Left renal cortex interstitium (tissue), 4 donors: Measurements from ENCODE around the gene HEMGN. TPM values are rescaled to one million over a fixed set of nuclear protein-coding genes. Genes with fewer than 3 reads are reported as not detected.
"Not testable (repeated sequence)": the region's sequence is repeated elsewhere in the genome, so short reads cannot be mapped to it uniquely, and the experiment has no call there.

ENCODE experiments used
- DNase-seq, 4 donors: peaks; one replicate each; pipeline ENCODE4 v3.0.0-alpha.2; 2013; ENCODE audit warnings: low read depth in 4 of 4, low spot score in 2 of 4, missing footprints in 1 of 4
- polyA plus RNA-seq, 4 donors: library from polyadenylated mRNA; unstranded; fragments of 120-200 nt; gene quantifications; one replicate each; pipeline ENCODE4 v1.2.1, GENCODE V29; 2013; ENCODE audit not compliant: insufficient read length in 4 of 4

HEMGN gene
- 10 to 100 TPM in 1 of 4 donors, 1 to 10 TPM in 3; 2.1 to 10.7 (median 2.5) TPM for polyA plus RNA-seq

DNA sequence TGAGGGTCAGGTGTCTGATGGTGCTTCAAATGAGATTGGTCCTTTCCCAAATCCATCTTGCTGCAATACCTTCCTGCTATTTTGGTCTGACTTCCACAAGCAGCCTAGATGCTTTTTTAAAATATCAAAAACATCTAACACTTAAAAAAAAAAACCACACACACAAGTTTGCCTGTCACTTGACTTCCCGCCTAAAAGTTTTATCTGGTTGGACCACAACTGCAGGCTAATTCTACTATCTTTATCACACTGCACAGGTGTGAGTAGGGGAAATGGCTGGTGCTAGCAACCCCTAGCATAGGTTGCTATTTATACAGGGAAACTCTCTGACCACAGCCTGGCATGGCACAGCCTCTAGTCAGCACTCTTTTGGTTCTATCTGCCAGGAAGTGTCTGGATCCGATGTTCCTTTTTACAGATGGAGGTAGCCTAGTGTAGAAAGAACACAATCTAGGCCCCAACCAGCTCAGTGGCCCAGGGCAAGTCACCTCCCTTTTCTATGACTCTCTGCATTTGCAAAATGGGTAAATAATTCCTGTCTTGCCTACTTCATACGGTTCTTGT is at the start of gene HEMGN:
TSS of gene HEMGN (minus strand) at position 92 of the 564 bp plus-strand sequence. CDS start at position 56, 36 bp downstream.
- DNase-seq: no peak

DNA sequence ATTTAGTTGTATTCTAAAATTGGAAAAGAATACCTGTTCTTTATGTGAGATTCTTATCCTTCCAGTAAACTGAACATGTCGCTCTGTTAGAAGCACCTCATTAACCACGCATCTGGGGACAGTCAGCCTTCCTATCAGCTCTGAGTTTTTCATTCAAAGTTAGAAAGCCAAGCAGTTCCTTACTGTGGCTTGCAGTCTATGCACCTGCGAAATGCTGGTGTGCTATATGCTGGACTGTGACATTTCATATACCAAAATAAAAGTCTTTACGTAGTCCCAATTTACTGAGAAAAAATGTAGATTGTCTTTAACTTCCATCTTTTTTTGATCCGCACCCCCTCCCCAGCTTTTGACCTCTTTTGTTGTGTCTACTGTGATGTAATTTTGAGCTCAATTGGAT is 49.5 kb upstream of the HEMGN start:
- no peak for DNase-seq

DNA sequence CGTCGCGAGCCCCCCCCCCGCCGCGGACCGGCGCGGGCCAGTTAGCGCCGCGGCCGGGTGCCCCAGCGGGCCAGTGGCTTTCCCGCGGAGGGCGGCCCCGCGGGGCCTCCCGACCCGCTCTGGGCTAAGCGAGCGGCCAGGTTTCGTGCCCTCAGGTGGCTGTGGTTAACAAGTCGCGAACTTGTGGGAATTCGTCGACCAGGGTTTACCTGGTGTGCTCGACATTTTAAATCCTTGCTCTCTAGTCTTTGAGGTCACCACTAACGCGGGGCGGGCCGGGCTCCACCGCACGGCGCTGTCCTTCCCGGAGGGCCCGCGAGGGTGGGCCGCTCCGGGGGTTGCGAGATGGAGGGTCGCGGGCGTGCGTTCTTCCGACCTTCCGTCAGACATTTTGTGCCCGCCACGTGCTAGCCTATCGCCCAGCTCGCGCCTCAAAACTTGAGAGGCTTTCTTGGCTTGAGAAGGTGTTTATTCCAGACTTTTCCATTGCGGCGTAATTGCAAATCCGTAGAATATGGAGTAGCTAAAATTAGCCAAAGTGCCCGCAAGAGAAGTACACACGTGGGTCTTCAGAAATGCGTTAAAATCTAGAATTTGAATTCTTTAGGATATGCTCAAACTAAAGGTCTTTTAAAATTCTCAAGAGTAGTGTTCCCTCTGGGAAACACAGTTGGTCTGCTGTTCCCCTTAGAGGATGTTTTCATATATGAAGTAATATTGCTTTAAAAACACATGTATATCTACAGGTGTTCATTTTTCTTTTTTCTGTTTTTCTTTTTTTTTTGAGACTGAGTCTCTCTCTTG is 47.3 kb upstream of the HEMGN start:
- DNase-seq: peak in 2 of 4 donors; percentile 17 to 34

DNA sequence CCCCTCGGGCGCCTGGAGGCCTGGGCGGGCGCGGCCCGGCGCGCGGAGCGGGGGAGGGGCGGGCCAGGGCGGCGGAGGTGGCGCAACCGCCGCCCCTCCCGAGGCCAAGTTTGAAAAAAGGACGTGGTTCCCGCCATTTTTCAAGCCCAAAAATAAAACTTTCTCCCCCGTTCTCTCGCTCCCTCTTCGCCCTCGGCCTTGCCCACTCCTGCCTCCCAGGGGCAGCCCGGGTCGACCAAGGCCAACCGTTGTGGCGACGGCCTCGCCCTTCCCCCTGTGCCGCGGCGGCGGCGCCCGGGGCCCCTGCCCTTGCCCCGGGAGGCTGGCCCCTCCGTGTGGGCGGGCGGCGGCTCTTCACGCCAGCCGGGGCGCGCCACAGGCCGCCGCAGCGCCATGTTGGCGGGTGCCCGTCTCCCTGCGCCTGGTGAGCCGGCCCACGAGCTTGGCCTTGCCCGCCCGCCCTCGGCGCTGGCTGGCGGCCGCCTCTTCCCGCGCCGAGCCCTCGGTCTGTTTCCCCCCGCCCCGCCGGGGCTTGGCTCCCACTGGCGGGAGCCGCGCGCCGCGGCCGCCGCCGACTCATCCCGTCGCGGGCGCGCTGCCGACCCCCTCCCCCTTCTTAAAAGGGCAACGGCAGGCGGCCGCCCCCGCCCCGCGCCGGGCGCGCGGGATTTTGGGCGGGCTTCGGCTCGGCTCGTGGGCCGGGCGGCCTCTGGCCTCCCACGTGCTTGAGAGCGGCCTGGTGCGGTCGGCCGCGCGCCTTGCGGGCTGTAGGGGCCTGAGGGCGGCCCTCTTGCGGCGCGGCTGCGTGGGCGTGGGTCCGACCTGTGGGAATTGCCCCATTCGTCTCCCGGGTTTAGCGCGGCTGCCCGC is 46.5 kb upstream of the HEMGN start:
- DNase-seq: peak in 3 of 4 donors; percentile 36 to 57 (median 45)

GRCh38 chr9:97983589-97984187 is 45.7 kb upstream of the HEMGN start:
- DNase-seq: peak in 3 of 4 donors; percentile 46 to 64 (median 56)

DNA sequence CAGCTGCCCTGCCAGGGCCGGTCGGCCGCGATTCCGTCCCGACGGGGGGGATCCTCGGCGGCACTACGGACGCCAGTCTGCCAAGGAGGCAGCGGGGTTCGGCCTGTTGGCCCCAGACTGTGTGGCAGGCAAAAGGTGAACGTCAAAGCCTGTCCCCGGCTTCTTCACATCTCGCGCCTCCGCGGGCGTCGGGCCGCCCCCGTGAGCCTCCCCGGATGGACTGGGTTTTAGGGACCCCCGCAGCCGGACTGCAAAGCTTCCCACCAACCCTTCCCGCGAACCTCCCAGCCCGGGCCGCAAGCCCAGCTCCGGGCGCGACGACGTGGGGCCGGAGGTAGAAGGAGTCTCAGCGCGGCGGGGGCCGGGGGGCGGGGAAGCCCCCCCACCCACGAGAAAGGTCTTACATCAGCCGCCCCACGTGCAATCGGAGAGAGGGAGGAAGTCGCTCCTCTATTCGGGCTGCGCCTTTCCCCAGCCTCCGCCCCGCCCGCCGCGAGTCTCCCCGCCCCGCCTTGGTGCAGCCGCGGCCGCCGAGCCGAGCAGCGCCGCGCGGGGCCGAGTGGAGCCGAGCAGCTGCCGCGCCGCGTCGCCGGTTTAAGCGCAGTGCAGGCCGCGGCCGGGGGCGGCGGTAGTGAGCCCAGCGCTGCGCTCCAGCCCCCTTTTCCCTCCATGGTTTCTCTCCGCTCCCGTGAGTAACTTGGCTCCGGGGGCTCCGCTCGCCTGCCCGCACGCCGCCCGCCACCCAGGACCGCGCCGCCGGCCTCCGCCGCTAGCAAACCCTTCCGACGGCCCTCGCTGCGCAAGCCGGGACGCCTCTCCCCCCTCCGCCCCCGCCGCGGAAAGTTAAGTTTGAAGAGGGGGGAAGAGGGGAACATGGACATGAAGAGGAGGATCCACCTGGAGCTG is 45.0 kb upstream of the HEMGN start, which contains the start of gene ANP32B:
TSS of gene ANP32B (plus strand) at position 659 of the 906 bp plus-strand sequence. CDS start at position 874, 215 bp downstream.
- DNase-seq: peak; percentile 79 to 86 (median 81)

- DNase-seq: peak in 2 of 4 donors; percentile 7 to 34
Observed at GRCh38 chr9:97981846-97982682, 44.1 kb upstream of the HEMGN start.

DNA sequence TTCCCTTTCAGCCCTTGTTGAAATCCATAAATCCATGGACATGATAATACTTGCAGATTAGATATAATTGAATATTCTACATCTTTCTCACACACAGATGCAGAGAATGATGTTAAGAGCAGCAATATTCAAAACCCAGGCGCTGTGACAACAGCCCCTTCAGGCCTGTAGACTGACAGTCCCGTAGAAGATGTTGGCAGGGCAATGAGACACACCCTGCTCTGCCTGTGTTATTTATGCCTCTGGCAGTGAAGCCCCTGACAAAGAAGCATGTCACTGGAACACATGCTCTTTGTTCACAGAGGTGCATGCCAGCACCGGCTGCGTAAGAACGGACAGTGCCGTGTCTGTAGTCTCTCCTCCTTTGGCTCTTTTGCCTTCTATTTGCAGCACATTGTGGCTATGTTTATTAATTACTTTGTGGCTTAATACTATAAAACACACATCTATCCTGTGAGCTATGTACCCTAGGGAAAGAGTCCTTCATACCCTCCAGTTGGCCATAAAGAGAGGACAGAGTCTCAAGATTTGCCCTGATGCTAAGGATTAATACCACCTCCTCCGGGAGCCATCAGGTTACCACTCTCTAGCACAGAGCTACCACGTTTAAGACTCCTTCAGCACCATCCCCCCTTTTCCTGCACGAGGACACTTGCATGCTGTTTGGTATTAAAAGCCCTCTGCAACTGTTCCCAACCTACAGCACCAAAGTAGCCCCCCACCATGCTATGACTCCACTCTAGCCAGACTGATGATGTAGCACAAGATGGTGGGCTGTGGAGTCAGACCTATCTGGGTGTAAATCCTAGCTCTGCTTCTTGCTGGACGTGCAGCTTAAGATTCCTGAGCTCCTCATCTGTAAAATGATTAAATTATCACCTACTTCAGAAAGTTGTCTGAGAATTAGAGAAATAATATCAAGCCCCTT is 43.2 kb upstream of the HEMGN start:
- DNase-seq: no peak

DNA sequence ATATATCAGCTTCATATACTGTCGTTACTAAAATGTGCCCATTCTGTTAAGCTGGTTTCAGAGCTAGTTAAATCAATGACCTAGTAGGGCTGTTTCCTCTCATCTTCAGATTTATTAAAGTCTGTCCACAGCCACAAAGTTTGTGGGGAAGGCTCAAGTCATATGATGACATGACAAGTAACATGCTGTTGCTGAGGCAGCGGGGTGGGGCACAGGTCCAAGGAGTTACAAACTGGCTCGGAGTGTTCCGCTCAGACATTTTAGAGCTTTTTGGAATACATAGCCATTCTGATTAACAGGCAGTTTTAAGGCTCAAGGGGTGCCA is 42.5 kb upstream of the HEMGN start:
- DNase-seq: no peak

GRCh38 chr9:97979788-97980478 is 42.0 kb upstream of the HEMGN start:
- DNase-seq: no peak

GRCh38 chr9:97978371-97979130 is 40.6 kb upstream of the HEMGN start:
- no peak for DNase-seq

DNA sequence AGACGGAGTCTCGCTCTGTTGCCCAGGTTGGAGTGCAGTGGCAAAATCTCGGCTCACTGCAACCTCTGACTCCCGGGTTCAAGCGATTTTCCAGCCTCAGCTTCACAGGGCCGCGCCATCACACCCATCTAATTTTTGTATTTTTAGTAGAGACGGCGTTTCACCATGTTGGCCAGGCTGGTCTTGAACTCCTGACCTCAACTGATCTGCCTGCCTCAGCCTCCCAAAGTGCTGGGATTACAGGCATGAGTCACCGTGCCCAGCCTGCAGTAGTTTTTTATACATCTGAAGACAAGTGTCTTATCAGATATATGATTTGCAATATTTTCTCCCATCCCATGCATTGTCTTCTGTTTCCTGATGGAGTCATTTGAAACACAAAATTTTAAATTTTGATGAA is 38.7 kb upstream of the HEMGN start:
- not testable (repeated sequence) for DNase-seq

- no peak for DNase-seq
Observed at GRCh38 chr9:97975376-97975775, 37.4 kb upstream of the HEMGN start.

GRCh38 chr9:97972753-97973152 is 34.8 kb upstream of the HEMGN start:
- no peak for DNase-seq

GRCh38 chr9:97970165-97970564 is 32.2 kb upstream of the HEMGN start:
- no peak for DNase-seq

- DNase-seq: no peak
Observed at GRCh38 chr9:97969014-97969413, 31.0 kb upstream of the HEMGN start.
